HepG2 (cell line): ENCODE data around the gene IGIP. TPM values are rescaled to one million over a fixed set of nuclear protein-coding genes. Genes with fewer than 3 reads are reported as not detected.

Experiments used
- ATAC-seq: fragments of 200-7000 bp; cut with Tn5 transposase; 3 replicates; pipeline ENCODE4 v1.9.1; 2020; ENCODE audit warnings: mild to moderate bottlenecking, moderate library complexity
- BruUV-seq: library from RNA; stranded (reverse); fragments of 400-500 nt; replicated peaks from 2 replicates; lab custom pipeline; 2021; lab: Mats Ljungman, UMichigan
- CTCF ChIA-PET: fragments of 300-600 bp; formaldehyde crosslinking; extraction: SDS; loops from one replicate; lab custom pipeline; 2021; ENCODE audit warnings: low total read pairs, inconsistent platforms, low intra/inter-chr PET ratio; lab: Yijun Ruan, JAX
- POLR2A ChIA-PET: fragments of 350-600 bp; sonication (Branson Sonifier 250); formaldehyde crosslinking; loops from one replicate; lab custom pipeline; 2020; ENCODE audit warnings: antibody characterized with exemption, inconsistent platforms; lab: Yijun Ruan, JAX
- DNase-seq: peaks from one replicate; pipeline ENCODE4 v3.0.0-alpha.2; 2015; ENCODE audit warnings: low spot score
- FAIRE-seq: peaks from 3 replicates; lab custom pipeline; 2011; peaks lifted over from hg19 to GRCh38; lab: Jason Lieb, UNC
- H2AFZ ChIP-seq: one replicate; pipeline ENCODE4 v1.6.1; 2011; ENCODE audit warnings: low read length, inconsistent platforms
- H3K27ac ChIP-seq: fragments of 300-600 bp; 3 replicates; pipeline ENCODE4 v1.8.0; 2011; ENCODE audit warnings: mixed run types, mild to moderate bottlenecking, mixed read lengths, low read length, inconsistent platforms; ENCODE audit not compliant: insufficient read depth; ENCODE audit errors: extremely low read length
- H3K27me3 ChIP-seq, 2 experiments: fragments of 200-600 bp in 1 of 2; 2 replicates in 1 of 2; 3 replicates in 1 of 2; pipeline versions ENCODE4 v1.6.0 to v1.8.0; 2011; ENCODE audit warnings: low read length in 2 of 2, mild to moderate bottlenecking in 2 of 2, moderate library complexity in 2 of 2, inconsistent platforms in 1 of 2; ENCODE audit not compliant: insufficient read depth in 2 of 2, control insufficient read depth in 1 of 2
- H3K36me3 ChIP-seq, 2 experiments: fragments of 200-600 bp in 1 of 2; replicated peaks in 1 of 2; 2 replicates in 1 of 2; 3 replicates in 1 of 2; pipeline versions ENCODE4 v1.5.1 to v1.8.0; 2011; ENCODE audit warnings: low read length in 2 of 2, inconsistent platforms in 1 of 2; ENCODE audit not compliant: insufficient read depth in 2 of 2, control insufficient read depth in 1 of 2
- H3K4me1 ChIP-seq: 2 replicates; pipeline ENCODE4 v1.5.1; 2012; ENCODE audit warnings: low read length, inconsistent platforms; ENCODE audit not compliant: insufficient read depth
- H3K4me2 ChIP-seq: 2 replicates; pipeline ENCODE4 v1.6.0; 2011; ENCODE audit warnings: low read depth, low read length, inconsistent platforms
- H3K4me3 ChIP-seq, 3 experiments: fragments of 200-600 bp in 1 of 3; sonication (generic), shearing (Covaris generic) in 1 of 3; replicated peaks in 1 of 3; 2 replicates each; pipeline ENCODE4 v1.5.1; 2011 to 2016; ENCODE audit warnings: low read length in 3 of 3, inconsistent platforms in 2 of 3, low read depth in 2 of 3, mild to moderate bottlenecking in 2 of 3, control low read depth in 1 of 3, mixed read lengths in 1 of 3; ENCODE audit not compliant: insufficient read depth in 1 of 3
- H3K79me2 ChIP-seq: one replicate; pipeline ENCODE4 v1.6.1; 2011; ENCODE audit warnings: low read length, inconsistent platforms; ENCODE audit not compliant: insufficient read depth
- H3K9ac ChIP-seq: 2 replicates; pipeline ENCODE4 v1.6.0; 2011; ENCODE audit warnings: mild to moderate bottlenecking, low read depth, low read length, inconsistent platforms; ENCODE audit not compliant: insufficient read depth
- H3K9me3 ChIP-seq: 2 replicates; pipeline ENCODE4 v1.5.1; 2012; ENCODE audit warnings: mild to moderate bottlenecking, low read length
- H4K20me1 ChIP-seq: 2 replicates; pipeline ENCODE4 v1.6.0; 2011; ENCODE audit warnings: inconsistent platforms, mild to moderate bottlenecking, low read length, moderate library complexity; ENCODE audit not compliant: insufficient read depth
- BCLAF1 ChIP-seq: fragments of 450-650 bp; IDR thresholded peaks from 2 replicates; pipeline ENCODE4 v1.6.1; 2017; ENCODE audit warnings: mild to moderate bottlenecking
- FOXJ3 ChIP-seq: sonication (generic); formaldehyde crosslinking; IDR thresholded peaks from 2 replicates; pipeline ENCODE4 v1.4.0; 2020; ENCODE audit warnings: missing genetic modification reagents, mild to moderate bottlenecking, borderline replicate concordance
- HNF4A ChIP-seq: sonication (generic); formaldehyde crosslinking; IDR thresholded peaks from 2 replicates; pipeline ENCODE4 v1.4.0; 2020; ENCODE audit warnings: missing genetic modification reagents
- MAZ ChIP-seq, 2 experiments: sonication (generic) in 1 of 2; formaldehyde crosslinking in 1 of 2; IDR thresholded peaks; 2 replicates each; pipeline versions ENCODE4 v1.5.0 to v1.6.1; 2012 to 2020; ENCODE audit warnings: low read depth in 2 of 2, mild to moderate bottlenecking in 2 of 2, borderline replicate concordance in 1 of 2, improper control_type of control experiment in 1 of 2, low read length in 1 of 2, missing genetic modification reagents in 1 of 2, moderate library complexity in 1 of 2
- NR3C1 ChIP-seq: sonication (generic); formaldehyde crosslinking; IDR thresholded peaks from 2 replicates; pipeline ENCODE4 v1.4.0; 2020; ENCODE audit warnings: missing genetic modification reagents
- POGZ ChIP-seq: sonication (generic); formaldehyde crosslinking; IDR thresholded peaks from 2 replicates; pipeline ENCODE4 v1.4.0; 2020; ENCODE audit warnings: mild to moderate bottlenecking, missing genetic modification reagents
- TBL1XR1 ChIP-seq: fragments of 150-350 bp; IDR thresholded peaks from 2 replicates; pipeline ENCODE4 v1.6.1; 2014; ENCODE audit warnings: borderline replicate concordance, low read length; ENCODE audit not compliant: partially characterized antibody
- TBX2 ChIP-seq: sonication (generic); formaldehyde crosslinking; IDR thresholded peaks from 2 replicates; pipeline ENCODE4 v1.5.0; 2020; ENCODE audit warnings: missing genetic modification reagents, mild to moderate bottlenecking, borderline replicate concordance
- TRIM22 ChIP-seq: fragments of 450-650 bp; IDR thresholded peaks from 2 replicates; pipeline ENCODE4 v1.6.1; 2017
- WGBS: methylation state at CpG from one replicate; pipeline ENCODE4 v1.1.6; 2017; ENCODE audit warnings: low lambda C conversion rate; 5-methylcytosine and 5-hydroxymethylcytosine counted together
- in situ Hi-C: cut with HindIII; loops from 2 replicates; pipeline ENCODE4 v1.10.0; 2017; ENCODE audit warnings: low pct_unique_long_range_greater_than_20kb; ENCODE audit not compliant: extremely low pct_ligation_motif_present
- intact Hi-C: fragments of 100-400 bp; cut with micrococcal nuclease; formaldehyde crosslinking; loops from one replicate; pipeline ENCODE4 v1.10.0; 2022; ENCODE audit not compliant: unreplicated experiment
- polyA plus RNA-seq, 8 experiments: library from polyadenylated mRNA; depleted of rRNA in 3 of 8; stranded (reverse) in 7 of 8; unstranded in 1 of 8; fragments of >200 nt; fragmentation: Illumina TruSeq in 4 of 8; extraction: Trizol in 4 of 8; gene quantifications; 2 replicates each; pipeline versions ENCODE4 v1.2.1 to v1.2.3, GENCODE V29; 2011 to 2016; ENCODE audit warnings: low read depth in 4 of 8, missing spikeins in 1 of 8, mixed read lengths in 1 of 8; ENCODE audit not compliant: insufficient read depth in 1 of 8
- total RNA-seq, 5 experiments: library from RNA; depleted of rRNA; stranded (reverse); fragments of >200 nt; fragmentation: Illumina TruSeq; extraction: Trizol; gene quantifications; 2 replicates each; pipeline ENCODE4 v1.2.3, GENCODE V29; 2016; ENCODE audit warnings: low read depth in 1 of 5
- TF ChIP-seq, protein P1 (sequence below): sonication (generic); formaldehyde crosslinking; IDR thresholded peaks from 2 replicates; pipeline ENCODE4 v1.8.1; 2023; ENCODE audit warnings: missing genetic modification reagents, mild to moderate bottlenecking, borderline replicate concordance
- TF ChIP-seq, protein P2 (sequence below): sonication (generic); formaldehyde crosslinking; conservative IDR thresholded peaks from 2 replicates; pipeline ENCODE4 v1.4.0; 2020; ENCODE audit warnings: missing genetic modification reagents

The IGIP gene
- total and polyA plus RNA-seq, 2 of the 13 experiments (the other 11 are each of a cell fraction or from before 2014, with no cell fraction given) = 1.7 to 2.1 TPM

DNA sequence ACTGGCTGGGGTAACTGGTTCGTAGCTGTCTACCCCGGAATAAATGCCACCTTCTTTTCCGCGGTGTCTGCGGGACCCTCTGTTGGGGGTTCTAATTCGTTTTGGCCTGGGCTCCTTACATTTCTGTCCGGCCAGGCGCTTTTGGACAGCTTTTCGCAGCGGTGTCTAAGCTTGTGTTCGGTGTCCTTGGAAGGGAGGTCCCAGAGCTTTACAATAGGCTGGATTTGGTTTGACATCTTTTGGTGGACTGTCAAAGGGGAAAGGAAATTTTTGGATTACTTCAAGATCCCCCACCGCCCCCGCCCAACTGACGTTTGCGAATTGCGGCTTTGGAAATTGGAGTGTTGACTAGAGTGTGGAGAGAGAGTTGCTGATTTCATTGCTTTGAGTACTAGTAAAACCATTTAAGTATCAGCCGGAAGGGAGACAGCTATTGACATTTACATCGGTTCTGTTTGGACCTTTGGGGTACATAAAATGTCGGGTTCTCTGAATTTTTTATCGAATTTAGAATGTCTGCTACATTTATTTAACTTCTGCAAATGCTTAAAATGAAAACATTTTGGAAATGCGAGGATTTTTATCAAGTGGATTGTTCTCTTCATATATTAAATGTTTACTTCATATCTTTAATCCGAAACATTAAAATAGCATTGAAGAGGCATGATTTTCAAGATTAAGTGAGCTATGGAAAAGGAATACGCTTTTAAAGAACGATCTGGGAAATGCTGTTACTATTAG lies 16.5 kb upstream of the IGIP start:
- POLR2A ChIA-PET = interaction anchor here (2.1 kb wide), 1 partner anchor 13 kb away, joined by 8 read pairs; no protein-coding TSS in a partner anchor
- Histone ChIP-seq H3K9ac (peak overlapping the region; percentile 77), H3K27ac (no peak overlapping the region), H2AFZ (no peak overlapping the region), H3K4me2 (peak overlapping the region; percentile 79), H3K9me3 (no peaks in the 10 kb centered on the region), H3K36me3 (no peaks in the 10 kb centered on the region), H3K79me2 (peaks cover 46% of the 10 kb centered on the region), H3K27me3 (no peaks in the 10 kb centered on the region; a peak in 1 of 5 replicates), H3K4me1 (peaks cover 49% of the 10 kb centered on the region), H3K4me3 (peak overlapping the region; percentile 82 to 95 (median 93)), H4K20me1 (peaks cover 7% of the 10 kb centered on the region; the same call in 1 of the 2 replicates)
- TF ChIP-seq BCLAF1 (no peak), TBL1XR1 (no peak), MAZ (IDR thresholded peaks at IDR 0.05; ENCODE audit: borderline replicate concordance, low read depth, low read length) (no peak), MAZ (CRISPR knock-in tag; IDR thresholded peaks at IDR 0.05; ENCODE audit: low read depth) (no peak), FOXJ3 (CRISPR knock-in tag) (no peak), NR3C1 (CRISPR knock-in tag) (no peak), POGZ (CRISPR knock-in tag) (no peak), TBX2 (CRISPR knock-in tag) (no peak), TRIM22 (no peak), HNF4A (no peak)
- TF ChIP-seq, protein P1, sequence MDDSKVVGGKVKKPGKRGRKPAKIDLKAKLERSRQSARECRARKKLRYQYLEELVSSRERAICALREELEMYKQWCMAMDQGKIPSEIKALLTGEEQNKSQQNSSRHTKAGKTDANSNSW (CRISPR knock-in tag) = no peak
- TF ChIP-seq, protein P2, sequence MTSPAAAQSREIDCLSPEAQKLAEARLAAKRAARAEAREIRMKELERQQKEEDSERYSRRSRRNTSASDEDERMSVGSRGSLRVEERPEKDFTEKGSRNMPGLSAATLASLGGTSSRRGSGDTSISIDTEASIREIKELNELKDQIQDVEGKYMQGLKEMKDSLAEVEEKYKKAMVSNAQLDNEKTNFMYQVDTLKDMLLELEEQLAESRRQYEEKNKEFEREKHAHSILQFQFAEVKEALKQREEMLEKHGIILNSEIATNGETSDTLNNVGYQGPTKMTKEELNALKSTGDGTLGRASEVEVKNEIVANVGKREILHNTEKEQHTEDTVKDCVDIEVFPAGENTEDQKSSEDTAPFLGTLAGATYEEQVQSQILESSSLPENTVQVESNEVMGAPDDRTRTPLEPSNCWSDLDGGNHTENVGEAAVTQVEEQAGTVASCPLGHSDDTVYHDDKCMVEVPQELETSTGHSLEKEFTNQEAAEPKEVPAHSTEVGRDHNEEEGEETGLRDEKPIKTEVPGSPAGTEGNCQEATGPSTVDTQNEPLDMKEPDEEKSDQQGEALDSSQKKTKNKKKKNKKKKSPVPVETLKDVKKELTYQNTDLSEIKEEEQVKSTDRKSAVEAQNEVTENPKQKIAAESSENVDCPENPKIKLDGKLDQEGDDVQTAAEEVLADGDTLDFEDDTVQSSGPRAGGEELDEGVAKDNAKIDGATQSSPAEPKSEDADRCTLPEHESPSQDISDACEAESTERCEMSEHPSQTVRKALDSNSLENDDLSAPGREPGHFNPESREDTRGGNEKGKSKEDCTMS (CRISPR knock-in tag) = no peak
- intact Hi-C loops (loop anchor here (5.0 kb wide), 1 partner anchor 33 kb away; no protein-coding TSS in a partner anchor), in situ Hi-C loops (no loop called here)
- DNase-seq (no peak), FAIRE-seq (no peak), ATAC-seq (no peak)
- CTCF ChIA-PET = no interaction called here
- no TSS peak for BruUV-seq
- 9% methylated on average over 21 of the region's 24 CpGs for WGBS
